HepG2 (cell line): Measurements from ENCODE around the gene IL11RA.

Source experiments
- ARID3A ChIP-seq: IDR thresholded peaks from 2 replicates; pipeline ENCODE4 v1.6.1; 2012; ENCODE audit warnings: low read depth, low read length, improper control_type of control experiment
- ASH2L ChIP-seq: fragments of 300-600, 200-600 bp; sonication (generic); IDR thresholded peaks from 2 replicates; pipeline ENCODE4 v1.7.0; 2017; ENCODE audit warnings: low read depth, mild to moderate bottlenecking, moderate library complexity, mixed read lengths, low read length; ENCODE audit not compliant: insufficient read length
- ATF4 ChIP-seq, 2 experiments: fragments of 450-650 bp in 1 of 2; sonication (generic) in 1 of 2; formaldehyde crosslinking; IDR thresholded peaks; 2 replicates each; pipeline versions ENCODE4 v1.5.0 to v1.8.0; 2020 to 2022; ENCODE audit warnings: mild to moderate bottlenecking in 1 of 2, missing genetic modification reagents in 1 of 2
- BORCS8-MEF2B ChIP-seq: sonication (generic); formaldehyde crosslinking; IDR thresholded peaks from 2 replicates; pipeline ENCODE4 v1.8.0; 2022; ENCODE audit warnings: mild to moderate bottlenecking, missing genetic modification reagents
- CBX5 ChIP-seq: sonication (generic); formaldehyde crosslinking; IDR thresholded peaks from 2 replicates; pipeline ENCODE4 v1.4.0; 2020; ENCODE audit warnings: missing genetic modification reagents, borderline replicate concordance
- CTCF ChIP-seq: sonication (generic); formaldehyde crosslinking; IDR thresholded peaks from 2 replicates; pipeline ENCODE4 v1.5.0; 2020; ENCODE audit warnings: mild to moderate bottlenecking, missing genetic modification reagents, moderate library complexity
- EZH2 ChIP-seq: conservative IDR thresholded peaks from 2 replicates; pipeline ENCODE4 v1.6.1; 2012; ENCODE audit warnings: mild to moderate bottlenecking, low read depth, low read length, moderate library complexity
- POLR2A ChIP-seq, 2 experiments: IDR thresholded peaks; 2 replicates each; pipeline ENCODE4 v1.6.1; 2011; ENCODE audit warnings: low read depth in 2 of 2, low read length in 2 of 2, mild to moderate bottlenecking in 1 of 2, moderate library complexity in 1 of 2; ENCODE audit not compliant: insufficient read depth in 1 of 2
- POLR2AphosphoS5 ChIP-seq: IDR thresholded peaks from 2 replicates; pipeline ENCODE4 v1.6.1; 2012; ENCODE audit warnings: low read depth, low read length
- RAD21 ChIP-seq: fragments of 450-650 bp; formaldehyde crosslinking; IDR thresholded peaks from 2 replicates; pipeline ENCODE4 v1.5.0; 2020; ENCODE audit warnings: mild to moderate bottlenecking
- TGIF2 ChIP-seq: IDR thresholded peaks from 2 replicates; pipeline ENCODE4 v1.6.1; 2016; ENCODE audit warnings: control low read depth, missing compliant biosample characterization
- ZNF296 ChIP-seq: sonication (generic); formaldehyde crosslinking; conservative IDR thresholded peaks from 2 replicates; pipeline ENCODE4 v1.5.0; 2020; ENCODE audit warnings: mild to moderate bottlenecking, missing genetic modification reagents
- ZSCAN22 ChIP-seq: sonication (generic); formaldehyde crosslinking; IDR thresholded peaks from 2 replicates; pipeline ENCODE4 v1.4.0; 2020; ENCODE audit warnings: mild to moderate bottlenecking, missing genetic modification reagents

GRCh38 chr9:34687276-34688030 lies 35.5 kb downstream of the IL11RA start:
- no peak for TF ChIP-seq POLR2AphosphoS5
- TF ChIP-seq ARID3A: no peak
- no peak for TF ChIP-seq RAD21
- no peak for TF ChIP-seq EZH2
- no peak for TF ChIP-seq POLR2A (IDR thresholded peaks at IDR 0.05; ENCODE audit: insufficient read depth in 1 of 2, low read depth in 2 of 2, low read length in 2 of 2)
- TF ChIP-seq BORCS8-MEF2B (CRISPR knock-in tag): no peak
- TF ChIP-seq ZNF296: no peak
- TF ChIP-seq CTCF (CRISPR knock-in tag): no peak
- TF ChIP-seq CBX5: no peak
- TF ChIP-seq ATF4 (CRISPR knock-in tag; IDR thresholded peaks at IDR 0.05): no peak
- TF ChIP-seq ASH2L: no peak
- no peak for TF ChIP-seq ZSCAN22 (CRISPR knock-in tag)
- no peak for TF ChIP-seq TGIF2 (CRISPR knock-in tag)
